GM19452 (cell line): Measurements from ENCODE around the gene SEPTIN12.
A peak's percentile ranks its signal among the peaks of the same experiment; 100 is the strongest.
"Not testable (repeated sequence)": the region's sequence is repeated elsewhere in the genome, so short reads cannot be mapped to it uniquely, and the experiment has no call there.

Experiments used
- ATAC-seq: cut with Tn5 transposase; IDR thresholded peaks from one replicate; pipeline ENCODE4 v1.9.1; 2021; ENCODE audit not compliant: unreplicated experiment

SEPTIN12 gene

GRCh38 chr16:4785758-4786433, 2.2 kb downstream of the SEPTIN12 start:
- ATAC-seq: no peak

GRCh38 chr16:4784444-4784987, 3.6 kb downstream of the SEPTIN12 start:
- not testable (repeated sequence) for ATAC-seq

GRCh38 chr16:4783951-4784336, 4.2 kb downstream of the SEPTIN12 start:
- no peak for ATAC-seq

- no peak for ATAC-seq
These were observed 4.7 kb downstream of the SEPTIN12 start for GRCh38 chr16:4783251-4783950.

GRCh38 chr16:4780235-4780634, 7.9 kb downstream of the SEPTIN12 start:
- no peak for ATAC-seq

- ATAC-seq: no peak
These were observed 10.1 kb downstream of the SEPTIN12 start for GRCh38 chr16:4778050-4778392.

GRCh38 chr16:4777339-4778049, 10.7 kb downstream of the SEPTIN12 start:
- ATAC-seq: no peak

GRCh38 chr16:4776141-4776705, 11.9 kb downstream of the SEPTIN12 start:
- ATAC-seq: no peak

- no peak for ATAC-seq
These were observed 13.1 kb downstream of the SEPTIN12 start for GRCh38 chr16:4775005-4775404.

GRCh38 chr16:4772351-4772750, 15.8 kb downstream of the SEPTIN12 start:
- ATAC-seq: no peak

GRCh38 chr16:4771646-4772045, 16.5 kb downstream of the SEPTIN12 start:
- no peak for ATAC-seq

- no peak for ATAC-seq
These were observed 18.9 kb downstream of the SEPTIN12 start for GRCh38 chr16:4769306-4769638.

- peak; percentile 47 for ATAC-seq
These were observed 19.4 kb downstream of the SEPTIN12 start for GRCh38 chr16:4768549-4769305.

GRCh38 chr16:4767872-4768548, 20.1 kb downstream of the SEPTIN12 start:
- no peak for ATAC-seq

- peak; percentile 85 for ATAC-seq
These were observed 21.1 kb downstream of the SEPTIN12 start, which contains the start of gene ZNF500 for GRCh38 chr16:4766875-4767628. Gene ZNF500 (minus strand): TSS chr16:4767162. CDS start chr16:4765978, 1,184 bp downstream.

GRCh38 chr16:4765511-4766474, 22.4 kb downstream of the SEPTIN12 start:
- ATAC-seq: no peak

GRCh38 chr16:4763791-4764190, 24.4 kb downstream of the SEPTIN12 start:
- ATAC-seq: no peak

GRCh38 chr16:4762205-4762604, 25.9 kb downstream of the SEPTIN12 start:
- no peak for ATAC-seq
